ENCODE results near the gene CEPT1.
"Not testable (repeated sequence)": the region's sequence is repeated elsewhere in the genome, so short reads cannot be mapped to it uniquely, and the experiment has no call there.

The CEPT1 gene

GRCh38 chr1:111212634-111213335 is 72.8 kb downstream of the CEPT1 start:
- DNase-seq, result no peak

- no peak for DNase-seq
These were observed 73.4 kb downstream of the CEPT1 start for GRCh38 chr1:111213412-111213811.

GRCh38 chr1:111214074-111214801 is 74.2 kb downstream of the CEPT1 start:
- DNase-seq, result no peak

GRCh38 chr1:111214884-111215283 is 74.9 kb downstream of the CEPT1 start:
- no peak for DNase-seq

DNA sequence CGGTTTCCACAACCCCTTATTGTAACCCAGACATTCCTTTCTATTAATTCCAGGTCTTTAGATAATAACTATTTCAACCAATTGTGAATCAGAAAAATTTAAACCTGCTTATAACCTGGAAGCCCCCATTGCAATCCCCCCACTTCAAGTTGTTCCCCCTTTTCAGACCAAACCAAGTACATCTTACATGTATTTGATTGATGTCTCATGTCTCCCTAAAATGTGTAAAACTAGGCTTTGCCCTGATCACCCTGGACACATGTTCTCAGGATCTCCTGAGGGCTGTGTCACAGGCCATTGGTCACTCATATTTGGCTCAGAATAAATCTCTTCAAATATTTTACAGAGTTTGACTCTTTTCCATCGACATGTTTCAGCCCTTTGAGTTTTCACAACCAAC is 75.3 kb downstream of the CEPT1 start:
- DNase-seq, result not testable (repeated sequence)

DNA sequence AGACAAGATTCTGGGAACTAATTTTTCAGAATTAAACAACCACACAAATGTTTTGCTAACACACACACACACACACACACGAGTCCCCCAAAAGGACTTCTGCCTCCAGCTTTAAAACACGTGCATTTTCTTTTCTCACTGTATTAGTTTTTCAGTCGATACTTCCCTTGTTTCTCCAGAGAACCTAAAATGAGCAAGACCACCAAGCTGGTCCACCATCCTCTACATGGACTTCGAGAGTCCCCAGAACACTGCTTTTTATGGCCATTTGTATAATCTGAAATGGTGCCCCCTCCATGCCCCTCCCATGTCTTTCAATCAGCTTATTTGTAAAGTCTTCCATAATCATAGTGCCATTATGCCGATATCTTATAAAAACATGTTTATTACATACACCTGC is 76.7 kb downstream of the CEPT1 start:
- no peak for DNase-seq

DNA sequence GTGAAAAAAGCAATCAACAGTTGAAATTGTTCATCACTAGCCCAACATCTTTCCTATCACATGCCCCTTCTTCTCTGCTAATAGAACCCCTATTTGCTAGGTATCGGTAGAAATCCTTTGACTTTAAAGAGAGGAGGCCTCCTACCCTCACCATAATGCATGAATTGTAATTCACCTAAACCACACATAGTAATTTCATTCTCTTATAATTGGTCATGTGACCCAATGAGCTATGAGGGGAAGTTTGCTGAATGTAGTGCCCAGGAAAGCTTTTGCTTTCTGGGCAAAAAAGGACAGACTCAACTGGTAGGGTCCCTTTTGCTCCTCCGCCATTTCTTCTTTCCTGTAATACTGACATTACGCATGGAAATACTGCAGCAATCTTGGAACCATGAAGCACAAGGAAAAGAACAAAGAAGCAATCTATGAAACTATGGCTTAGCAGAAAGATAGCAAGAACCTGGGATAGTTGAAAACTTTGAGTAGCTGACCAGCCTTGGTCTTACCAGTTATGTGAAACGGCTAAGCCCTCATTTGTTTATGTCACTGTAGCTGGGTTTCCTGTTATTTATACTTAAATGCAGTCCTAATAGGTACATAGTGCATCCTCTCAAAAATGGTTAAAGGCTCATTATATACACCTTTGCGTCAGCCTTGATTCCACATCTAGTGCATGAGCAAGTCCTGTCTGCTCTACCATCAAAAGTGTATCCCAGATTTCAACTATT is 77.3 kb downstream of the CEPT1 start:
- DNase-seq, result no peak

- no peak for DNase-seq
These were observed 78.9 kb downstream of the CEPT1 start for GRCh38 chr1:111218701-111219556.

- DNase-seq, result no peak
These were observed 79.7 kb downstream of the CEPT1 start for GRCh38 chr1:111219557-111220286.

- DNase-seq, result no peak
These were observed 80.4 kb downstream of the CEPT1 start for GRCh38 chr1:111220302-111220890.

DNA sequence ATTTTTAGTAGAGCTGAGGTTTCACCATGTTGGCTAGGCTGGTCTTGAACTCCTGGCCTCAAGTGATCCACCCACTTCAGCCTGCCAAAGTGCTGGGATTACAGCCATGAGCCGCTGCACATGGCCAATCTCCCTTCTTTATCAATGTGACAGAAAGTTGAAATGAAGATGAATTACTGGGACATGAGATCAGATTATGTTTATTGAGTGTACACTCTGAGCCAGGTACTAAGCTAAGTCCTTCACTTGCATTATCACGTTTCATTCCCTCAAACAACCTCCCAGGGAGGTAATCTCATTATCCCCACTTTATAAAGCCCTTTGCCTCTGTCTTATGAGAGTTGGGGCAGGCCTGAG is 81.2 kb downstream of the CEPT1 start:
- DNase-seq, result no peak

GRCh38 chr1:111221633-111222291 is 81.7 kb downstream of the CEPT1 start:
- DNase-seq, result no peak

- DNase-seq, result peak; percentile 70
These were observed 82.5 kb downstream of the CEPT1 start for GRCh38 chr1:111222308-111223125.

DNA sequence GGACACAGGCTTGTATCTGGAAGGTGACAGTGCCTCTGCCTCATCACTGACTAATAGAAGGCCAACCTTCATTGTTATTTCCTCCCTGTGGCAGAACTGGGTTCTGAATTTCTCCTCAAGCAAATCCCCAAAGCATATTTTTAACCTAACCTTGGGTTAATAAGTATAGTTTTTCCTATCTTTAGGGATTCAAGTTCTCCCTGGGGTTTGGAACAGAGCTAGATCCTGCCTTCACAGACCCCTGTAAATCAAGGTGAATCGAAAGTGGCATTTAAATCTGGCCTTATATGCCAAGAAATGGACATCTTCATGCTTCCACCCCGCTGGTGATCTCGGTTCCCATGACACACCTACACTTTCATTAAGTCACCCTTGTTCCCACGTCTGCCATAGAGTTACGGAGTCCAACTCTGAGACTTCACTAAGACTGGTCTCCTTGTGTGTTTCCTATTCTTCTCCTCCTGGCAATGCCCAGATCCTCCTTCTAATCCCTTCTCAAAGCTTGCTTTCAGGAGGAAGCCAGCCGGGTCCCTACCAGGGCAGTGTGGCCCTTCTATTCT is 83.2 kb downstream of the CEPT1 start:
- DNase-seq, result no peak

DNA sequence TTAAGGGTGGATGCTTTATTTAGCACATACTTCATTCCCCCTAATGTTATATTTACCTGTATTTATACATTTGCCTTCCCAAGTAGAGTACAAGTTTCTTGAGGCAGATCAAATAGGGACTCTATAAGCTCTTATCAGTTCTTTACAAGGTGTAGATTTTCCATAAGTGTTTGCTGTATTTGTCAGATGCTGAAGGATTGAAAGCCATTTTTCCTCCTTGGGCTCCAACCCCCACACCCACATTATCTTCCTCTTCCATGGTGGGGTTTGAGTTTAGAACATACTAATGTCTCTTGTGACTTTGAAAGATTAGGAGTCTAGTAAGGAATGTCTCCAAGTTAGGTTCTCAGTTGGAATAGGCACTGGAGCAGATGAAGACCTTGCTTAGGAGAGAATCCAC is 85.1 kb downstream of the CEPT1 start:
- DNase-seq, result no peak

GRCh38 chr1:111225717-111226400 is 85.8 kb downstream of the CEPT1 start:
- DNase-seq, result no peak

DNA sequence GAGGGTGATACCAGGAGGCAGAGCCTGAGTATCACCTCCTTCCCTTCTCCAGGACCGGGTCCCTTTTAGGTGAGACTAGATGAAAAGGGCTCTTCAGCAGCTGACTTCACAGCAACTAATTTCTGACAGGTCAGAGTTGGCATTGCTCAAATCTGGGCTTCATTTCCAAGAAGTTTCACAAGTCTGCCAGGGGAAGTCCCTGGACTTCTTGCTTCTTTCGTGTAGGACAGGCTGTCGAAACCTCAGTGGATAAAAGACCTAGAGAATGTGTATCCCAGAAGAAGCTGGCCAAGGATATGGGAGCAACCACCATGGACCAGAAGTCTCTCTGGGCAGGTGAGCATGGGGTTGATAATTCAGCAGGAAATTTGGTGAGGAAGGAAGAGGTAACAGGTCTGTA is 87.4 kb downstream of the CEPT1 start, which contains the start of gene CHI3L2:
CHI3L2 (plus strand) TSS at position 280 of the 400 bp plus-strand sequence; CDS start at position 297, 17 bp downstream.
- DNase-seq, result no peak

DNA sequence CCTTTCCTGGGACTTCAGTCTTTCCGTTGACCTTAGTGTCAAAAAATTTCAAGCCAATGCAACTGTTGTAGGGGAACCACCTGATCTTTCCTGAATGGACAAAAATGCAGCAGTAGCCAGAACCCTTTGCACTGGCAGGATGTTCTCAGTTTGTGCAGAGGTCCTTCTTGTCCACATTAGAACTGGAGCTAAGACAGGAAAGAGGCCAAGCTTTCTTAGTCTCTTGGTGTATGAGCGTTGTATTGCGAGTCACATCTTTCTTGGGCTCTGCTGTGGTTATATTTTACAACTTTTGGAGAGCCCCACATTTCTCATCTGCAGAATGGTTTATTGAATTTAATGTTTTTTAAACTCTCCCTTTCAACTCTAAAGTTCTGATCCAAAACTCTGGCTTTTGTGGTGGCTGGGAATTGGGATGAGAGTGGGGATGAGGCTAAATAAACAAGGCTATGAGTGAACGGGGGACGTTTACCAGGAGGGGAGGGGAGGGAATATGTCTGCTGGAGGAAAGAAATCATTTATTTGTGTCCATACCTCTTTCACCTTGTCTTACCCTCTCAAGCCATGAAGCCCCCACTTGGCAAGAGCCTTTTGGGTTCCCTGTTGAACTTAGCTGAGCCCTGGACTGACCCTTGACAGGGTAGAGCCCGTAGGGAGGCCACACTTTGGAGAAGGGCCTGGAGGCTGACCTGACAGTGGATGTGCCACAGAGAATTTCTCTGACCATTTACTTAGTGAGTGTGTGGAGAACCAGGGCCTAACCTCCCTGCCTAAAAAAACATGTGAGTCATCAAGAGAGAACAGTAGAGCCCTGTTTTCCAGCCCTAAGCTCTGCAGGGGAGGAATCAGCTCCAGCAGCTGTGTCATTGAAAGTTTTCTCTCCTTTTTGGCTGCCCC is 88.1 kb downstream of the CEPT1 start:
- DNase-seq, result no peak
